Measurements from ENCODE around the gene MFN2. TPM values are rescaled to one million over a fixed set of nuclear protein-coding genes. Genes with fewer than 3 reads are reported as not detected.
A peak's percentile ranks its signal among the peaks of the same experiment; 100 is the strongest.

Gene MFN2
- total and polyA plus RNA-seq, 9 of the 15 experiments (the other 6 are each of a cell fraction or from before 2014, with no cell fraction given): 10.5 to 158 (median 87.1) TPM

DNA sequence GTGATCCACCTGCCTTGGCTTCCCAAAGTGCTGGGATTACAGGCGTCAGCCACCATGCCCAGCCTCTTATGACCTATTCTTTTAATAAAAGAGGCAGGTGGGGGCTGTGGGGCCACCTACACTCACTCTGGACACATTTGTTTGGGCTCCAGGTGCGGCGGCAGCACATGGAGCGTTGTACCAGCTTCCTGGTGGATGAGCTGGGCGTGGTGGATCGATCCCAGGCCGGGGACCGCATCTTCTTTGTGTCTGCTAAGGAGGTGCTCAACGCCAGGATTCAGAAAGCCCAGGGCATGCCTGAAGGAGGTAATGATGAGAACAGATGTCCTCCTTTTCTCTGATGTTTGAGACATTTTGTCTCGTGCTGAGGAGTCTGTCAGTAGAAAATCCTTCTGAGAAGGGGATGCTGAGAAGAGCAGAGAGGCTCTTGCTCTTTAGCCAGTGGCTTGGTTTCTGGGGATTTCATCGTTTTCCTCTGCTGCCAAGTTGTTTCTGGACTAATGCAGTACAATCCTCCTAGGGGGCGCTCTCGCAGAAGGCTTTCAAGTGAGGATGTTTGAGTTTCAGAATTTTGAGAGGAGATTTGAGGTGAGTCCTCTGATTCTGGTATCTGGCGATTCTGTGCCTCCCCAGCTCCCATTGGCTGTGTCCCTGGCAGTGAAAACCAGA lies 21.1 kb downstream of the MFN2 start (continued):
- TF ChIP-seq KLF6 (CRISPR knock-in tag; IDR thresholded peaks at IDR 0.05; ENCODE audit: borderline replicate concordance) (no peak), STAT5A (IDR thresholded peaks at IDR 0.05; ENCODE audit: borderline replicate concordance, low read length) (no peak), CC2D1A (IDR thresholded peaks at IDR 0.05) (no peak), DPF2 (IDR thresholded peaks at IDR 0.05) (no peak), TRIM24 (IDR thresholded peaks at IDR 0.05) (no peak), KHSRP (IDR thresholded peaks at IDR 0.05) (no peak)

DNA sequence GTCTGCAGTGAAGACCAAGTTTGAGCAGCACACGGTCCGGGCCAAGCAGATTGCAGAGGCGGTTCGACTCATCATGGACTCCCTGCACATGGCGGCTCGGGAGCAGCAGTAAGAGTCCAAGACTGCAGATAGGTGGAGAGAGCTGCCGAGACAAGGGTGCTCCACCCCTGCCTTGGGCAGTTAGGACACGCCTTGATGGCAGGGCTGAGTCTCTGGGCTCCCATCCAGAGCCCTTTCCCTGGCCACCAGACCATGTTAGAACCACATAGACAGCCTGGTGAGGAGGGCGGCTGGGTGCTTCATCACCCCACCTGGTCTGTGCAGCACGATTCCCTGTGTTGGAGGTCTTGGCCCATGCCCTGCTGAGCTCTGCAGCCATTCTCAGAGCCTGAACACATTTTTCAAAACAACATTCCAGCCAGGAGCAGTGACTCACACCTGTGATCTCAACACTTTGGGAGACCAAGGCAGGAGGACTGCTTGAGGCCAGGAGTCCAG lies 21.8 kb downstream of the MFN2 start:
- POLR2A ChIA-PET: interaction anchor here (5.0 kb wide), 1 partner anchor 93 kb away, joined by 52 read pairs; no protein-coding TSS in a partner anchor
- ATAC-seq: no peak; the same call in 2 of the 3 replicates
- TF ChIP-seq NFATC3 (IDR thresholded peaks at IDR 0.05): no peak
- no peak for TF ChIP-seq NR4A1 (CRISPR knock-in tag; IDR thresholded peaks at IDR 0.05)
- TF ChIP-seq NR4A1 (tag; IDR thresholded peaks at IDR 0.05): no peak
- no peak for TF ChIP-seq ESRRA (IDR thresholded peaks at IDR 0.05; ENCODE audit: borderline replicate concordance, low read depth)
- no peak for TF ChIP-seq PML (IDR thresholded peaks at IDR 0.05; ENCODE audit: low read length)
- TF ChIP-seq SMAD4 (CRISPR knock-in tag; conservative IDR thresholded peaks at IDR 0.05): 0 out of 2 replicates have a peak, but pooled peaks have one; percentile 20
- TF ChIP-seq MCM7 (IDR thresholded peaks at IDR 0.05): no peak
- no peak for TF ChIP-seq TGIF2 (CRISPR knock-in tag; IDR thresholded peaks at IDR 0.05)
- TF ChIP-seq, protein P1, sequence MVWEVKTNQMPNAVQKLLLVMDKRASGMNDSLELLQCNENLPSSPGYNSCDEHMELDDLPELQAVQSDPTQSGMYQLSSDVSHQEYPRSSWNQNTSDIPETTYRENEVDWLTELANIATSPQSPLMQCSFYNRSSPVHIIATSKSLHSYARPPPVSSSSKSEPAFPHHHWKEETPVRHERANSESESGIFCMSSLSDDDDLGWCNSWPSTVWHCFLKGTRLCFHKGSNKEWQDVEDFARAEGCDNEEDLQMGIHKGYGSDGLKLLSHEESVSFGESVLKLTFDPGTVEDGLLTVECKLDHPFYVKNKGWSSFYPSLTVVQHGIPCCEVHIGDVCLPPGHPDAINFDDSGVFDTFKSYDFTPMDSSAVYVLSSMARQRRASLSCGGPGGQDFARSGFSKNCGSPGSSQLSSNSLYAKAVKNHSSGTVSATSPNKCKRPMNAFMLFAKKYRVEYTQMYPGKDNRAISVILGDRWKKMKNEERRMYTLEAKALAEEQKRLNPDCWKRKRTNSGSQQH (CRISPR knock-in tag; IDR thresholded peaks at IDR 0.05): no peak
- no peak for TF ChIP-seq GATA2 (CRISPR knock-in tag; IDR thresholded peaks at IDR 0.05)
- TF ChIP-seq ZNF695 (CRISPR knock-in tag; IDR thresholded peaks at IDR 0.05): no peak
- TF ChIP-seq, protein P2, sequence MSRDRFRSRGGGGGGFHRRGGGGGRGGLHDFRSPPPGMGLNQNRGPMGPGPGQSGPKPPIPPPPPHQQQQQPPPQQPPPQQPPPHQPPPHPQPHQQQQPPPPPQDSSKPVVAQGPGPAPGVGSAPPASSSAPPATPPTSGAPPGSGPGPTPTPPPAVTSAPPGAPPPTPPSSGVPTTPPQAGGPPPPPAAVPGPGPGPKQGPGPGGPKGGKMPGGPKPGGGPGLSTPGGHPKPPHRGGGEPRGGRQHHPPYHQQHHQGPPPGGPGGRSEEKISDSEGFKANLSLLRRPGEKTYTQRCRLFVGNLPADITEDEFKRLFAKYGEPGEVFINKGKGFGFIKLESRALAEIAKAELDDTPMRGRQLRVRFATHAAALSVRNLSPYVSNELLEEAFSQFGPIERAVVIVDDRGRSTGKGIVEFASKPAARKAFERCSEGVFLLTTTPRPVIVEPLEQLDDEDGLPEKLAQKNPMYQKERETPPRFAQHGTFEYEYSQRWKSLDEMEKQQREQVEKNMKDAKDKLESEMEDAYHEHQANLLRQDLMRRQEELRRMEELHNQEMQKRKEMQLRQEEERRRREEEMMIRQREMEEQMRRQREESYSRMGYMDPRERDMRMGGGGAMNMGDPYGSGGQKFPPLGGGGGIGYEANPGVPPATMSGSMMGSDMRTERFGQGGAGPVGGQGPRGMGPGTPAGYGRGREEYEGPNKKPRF (IDR thresholded peaks at IDR 0.05; ENCODE audit: low read depth, low read length): no peak
- TF ChIP-seq FOXA3 (CRISPR knock-in tag; conservative IDR thresholded peaks at IDR 0.05 in 1 of 2, IDR thresholded peaks at IDR 0.05 in 1 of 2): no peak
- TF ChIP-seq SUPT5H (IDR thresholded peaks at IDR 0.05): peak; percentile 4; the same call in 1 of the 2 replicates
- TF ChIP-seq NRF1 (conservative IDR thresholded peaks at IDR 0.05 in 1 of 2, IDR thresholded peaks at IDR 0.05 in 1 of 2): no peak

More for the DNA sequence above, 21.8 kb downstream of the MFN2 start:
- H4K20me1 ChIP-seq (replicated peaks; ENCODE audit: control insufficient read depth, insufficient read depth, low read length): no peaks in the 10 kb centered on the region
- BruUV-seq (replicated peaks): no TSS peak
- no peaks in the 10 kb centered on the region for H3K27me3 ChIP-seq (ENCODE audit: control insufficient read depth in 2 of 2, insufficient read depth in 2 of 2, low read length in 2 of 2)
- no peak overlapping the region for H3K4me2 ChIP-seq (ENCODE audit: insufficient read depth, low read length)
- FAIRE-seq (no peak), DNase-seq (ENCODE audit: extremely low read depth in 1 of 4, low spot score in 3 of 4) (no peak)
- H2AFZ ChIP-seq (ENCODE audit: low read depth, low read length): no peak overlapping the region
- no peak overlapping the region; the same call in 2 of the 3 replicates for H3K27ac ChIP-seq (ENCODE audit: extremely low read depth, low read depth, low read length)
- peaks cover 24 to 30% of the 10 kb centered on the region in 2 experiments; a peak in 4 of 5 replicates for H3K4me1 ChIP-seq (replicated peaks in 1 of 2; ENCODE audit: control insufficient read depth in 2 of 2, insufficient read depth in 2 of 2, low read length in 2 of 2)
- H3K9me3 ChIP-seq (replicated peaks; ENCODE audit: control insufficient read depth, insufficient read depth, low read depth, low read length): no peaks in the 10 kb centered on the region
- no peaks in the 10 kb centered on the region for H3K9me1 ChIP-seq (ENCODE audit: control insufficient read depth, insufficient read depth, low read length)
- H3K36me3 ChIP-seq (ENCODE audit: control insufficient read depth, insufficient read depth, low read length): peaks cover 90% of the 10 kb centered on the region
- intact Hi-C loops (cut with micrococcal nuclease) (no loop called here), in situ Hi-C loops (cut with MboI) (no loop called here)
- peaks cover 9% of the 10 kb centered on the region; the same call in 2 of the 3 replicates for H3K79me2 ChIP-seq (ENCODE audit: control insufficient read depth, insufficient read depth, low read length)
- H3K9ac ChIP-seq (ENCODE audit: insufficient read depth in 1 of 2, low read depth in 2 of 2, low read length in 2 of 2): peak overlapping the region in 1 of 2 experiments; percentile 12; a peak in 1 of 4 replicates
- WGBS (ENCODE audit: insufficient coverage, low coverage, missing lambda C conversion rate): 91% methylated on average over 10 of the region's 10 CpGs
- no peak overlapping the region for H3K4me3 ChIP-seq
- CTCF ChIA-PET (ENCODE audit: low intra/inter-chr PET ratio): interaction anchor here (0.7 to 1.5 kb wide), 2 partner anchors 30 to 163 kb away, joined by 3 to 5 read pairs; no protein-coding TSS in a partner anchor
